GM19328 (cell line): Measurements from ENCODE around the gene BLOC1S1.

Experiments used
- ATAC-seq: cut with Tn5 transposase; IDR thresholded peaks from one replicate; pipeline ENCODE4 v1.9.1; 2021; ENCODE audit warnings: mild to moderate bottlenecking, moderate library complexity; ENCODE audit not compliant: unreplicated experiment

The BLOC1S1 gene

DNA sequence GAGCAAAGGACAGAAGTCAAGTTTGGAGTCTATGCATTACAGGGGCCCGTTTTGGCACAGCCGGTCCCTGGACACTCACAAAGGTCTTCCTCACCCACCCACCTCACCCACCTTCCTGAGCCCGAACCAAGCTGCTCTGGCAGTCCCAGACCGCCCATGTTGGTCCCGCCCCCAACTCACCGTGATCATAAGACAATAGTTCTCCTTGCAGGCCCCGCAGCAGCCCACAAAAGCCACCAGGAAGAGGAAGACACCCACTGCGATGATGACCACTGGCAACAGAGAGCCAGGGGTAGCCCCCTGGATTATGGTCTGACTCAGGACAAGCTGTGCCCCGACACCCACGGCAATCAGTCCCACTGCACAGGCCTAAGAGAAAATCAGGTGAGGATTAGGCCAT lies 11.1 kb downstream of the BLOC1S1 start:
- ATAC-seq: no peak

DNA sequence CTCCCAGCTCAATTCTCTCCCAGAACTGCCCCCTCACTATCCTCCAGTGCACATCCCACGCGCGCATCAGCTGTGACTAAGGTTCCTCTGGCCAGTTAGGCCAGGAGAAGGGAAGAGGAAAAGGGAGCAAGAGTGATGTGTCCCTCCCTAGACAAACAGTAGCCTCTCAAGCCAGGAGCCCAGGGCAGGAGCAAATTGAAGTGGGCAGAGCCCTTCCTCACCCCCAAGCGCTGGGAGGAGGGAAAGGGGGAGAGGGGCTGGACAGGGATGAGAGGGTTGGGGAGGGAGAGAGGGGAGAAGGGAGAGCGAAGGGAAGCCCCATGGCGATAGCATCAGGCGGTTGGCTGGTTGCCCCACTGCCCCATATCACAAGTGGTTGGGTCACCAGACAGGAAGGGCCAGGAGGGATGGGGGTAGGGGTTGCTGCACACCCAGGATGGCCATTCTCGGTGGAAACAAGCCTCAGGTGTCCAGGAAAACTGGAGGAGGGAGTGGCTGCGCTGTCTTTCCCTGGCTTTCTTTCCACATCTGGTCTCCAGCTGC lies 11.9 kb downstream of the BLOC1S1 start:
- no peak for ATAC-seq

GRCh38 chr12:55728186-55728938 lies 12.5 kb downstream of the BLOC1S1 start:
- peak; percentile 11 for ATAC-seq

DNA sequence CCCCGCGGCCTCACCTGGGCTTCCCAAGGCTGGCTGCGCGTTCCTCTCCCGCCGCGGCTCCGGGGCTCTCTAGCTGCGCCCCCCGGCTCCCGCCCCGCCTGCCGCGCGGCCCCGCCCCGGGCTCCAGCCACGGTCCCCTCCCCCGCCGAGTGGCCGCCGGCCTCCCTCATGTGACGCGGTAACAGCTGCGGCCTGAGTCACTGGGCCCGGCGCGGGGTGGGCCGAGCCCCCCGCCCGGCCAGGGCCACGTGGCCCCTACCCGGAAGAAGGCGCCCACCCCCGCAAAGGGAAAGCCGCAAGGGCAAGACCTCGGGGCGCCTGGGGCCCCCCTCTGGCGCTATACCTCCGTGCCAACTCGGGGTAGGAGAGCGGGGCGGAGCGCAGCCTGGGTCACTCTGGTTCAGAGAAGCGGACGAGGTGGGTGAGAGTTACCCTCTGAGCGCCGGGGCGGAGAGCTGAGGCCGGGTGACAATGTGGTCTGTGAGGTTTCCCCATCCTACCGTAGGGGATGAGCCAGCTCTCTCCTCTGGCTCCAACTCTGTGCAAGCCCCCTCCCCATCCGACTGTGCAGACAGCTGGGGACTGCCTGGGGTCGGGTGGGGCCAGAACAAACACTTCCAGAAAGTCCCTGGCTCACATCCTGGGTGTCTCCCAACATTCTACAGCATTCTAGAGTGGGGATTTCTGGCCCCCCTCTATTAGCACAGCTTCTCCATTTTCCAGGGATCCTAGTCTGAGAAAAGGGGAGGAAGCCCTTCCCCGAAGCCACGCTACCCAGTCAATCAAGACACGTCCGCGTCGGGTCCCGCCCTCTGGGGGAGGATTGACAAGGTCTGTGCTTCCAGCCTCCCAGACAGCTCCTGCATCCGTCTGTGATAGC lies 13.3 kb downstream of the BLOC1S1 start, which contains the start of gene CD63:
CD63 (minus strand) TSS at position 71 of the 880 bp plus-strand sequence. CDS start 668 bp downstream, outside the sequence.
- peak; percentile 48 for ATAC-seq

GRCh38 chr12:55729819-55730818 lies 14.3 kb downstream of the BLOC1S1 start:
- peak; percentile 33 for ATAC-seq

DNA sequence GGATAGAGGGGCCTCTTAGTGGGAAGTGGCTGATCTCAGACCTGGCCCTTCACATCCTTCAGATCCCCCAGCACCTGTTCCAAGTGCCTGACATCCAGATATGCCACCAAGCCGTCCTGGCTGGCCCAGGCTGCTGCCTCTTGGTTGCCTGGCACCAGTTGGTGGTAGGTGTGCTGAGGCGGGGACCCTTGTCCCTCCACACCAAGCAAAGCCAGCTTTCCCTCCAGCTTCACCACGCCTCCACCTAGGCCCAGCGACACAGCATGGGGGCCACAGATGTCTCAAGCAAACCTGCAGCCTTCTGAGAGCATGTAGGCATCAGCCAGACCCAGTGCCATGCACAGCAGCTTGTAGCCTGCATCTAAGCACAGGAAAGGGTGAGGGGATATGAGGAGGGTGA lies 16.4 kb downstream of the BLOC1S1 start:
- ATAC-seq: no peak

GRCh38 chr12:55733021-55733555 lies 17.2 kb downstream of the BLOC1S1 start:
- ATAC-seq: no peak

DNA sequence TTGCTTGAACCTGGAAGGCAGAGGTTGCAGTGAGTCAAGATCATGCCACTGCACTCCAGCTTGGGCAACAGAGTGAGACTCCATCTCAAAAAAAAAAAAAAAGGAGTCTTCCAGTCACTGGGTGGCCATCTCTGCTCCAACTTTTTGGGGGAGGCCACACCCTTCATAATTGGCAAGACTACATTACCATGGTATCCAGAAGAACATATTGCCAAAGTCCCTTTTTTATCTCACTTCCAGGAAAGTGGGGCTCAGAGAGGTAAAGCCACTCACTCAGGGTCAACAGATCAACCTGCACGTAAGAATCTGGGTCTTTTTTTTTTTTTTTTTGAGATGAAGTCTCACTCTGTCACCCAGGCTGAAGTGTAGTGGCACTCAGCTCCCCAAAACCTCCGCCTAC lies 18.0 kb downstream of the BLOC1S1 start:
- ATAC-seq: no peak

- ATAC-seq: no peak
Measured at GRCh38 chr12:55734595-55734994, 18.7 kb downstream of the BLOC1S1 start.

GRCh38 chr12:55736076-55736475 lies 20.2 kb downstream of the BLOC1S1 start:
- ATAC-seq: no peak

- no peak for ATAC-seq
Measured at GRCh38 chr12:55736780-55737580, 21.1 kb downstream of the BLOC1S1 start.

DNA sequence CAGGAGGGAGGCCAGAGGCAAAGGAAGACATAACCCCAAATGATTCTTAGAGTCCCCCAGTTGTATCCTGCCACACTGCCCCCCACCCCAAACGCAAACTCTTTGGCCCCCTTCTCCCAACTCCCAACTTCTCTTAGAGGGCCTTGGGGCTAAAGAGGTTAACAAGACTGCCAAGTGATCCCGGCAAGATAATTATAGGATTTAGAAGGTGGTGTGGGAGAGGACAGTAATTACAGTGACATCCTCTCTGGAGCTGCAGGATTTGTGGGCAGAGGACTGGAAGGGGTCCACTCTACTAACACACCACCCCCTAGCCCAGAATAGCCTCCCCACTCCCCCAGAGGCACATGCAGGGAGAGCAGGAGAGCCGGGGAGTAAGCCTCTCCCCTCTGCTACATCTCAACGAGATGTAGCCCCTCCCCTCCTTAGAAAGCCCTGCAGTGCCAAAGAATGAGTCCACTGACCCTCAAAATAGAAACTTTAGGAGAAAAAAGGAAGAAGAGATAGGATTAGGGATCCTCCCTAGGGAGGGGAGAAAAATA lies 21.8 kb downstream of the BLOC1S1 start:
- ATAC-seq: no peak

GRCh38 chr12:55738123-55739024 lies 22.5 kb downstream of the BLOC1S1 start:
- ATAC-seq: peak; percentile 80

GRCh38 chr12:55739025-55739378 lies 23.2 kb downstream of the BLOC1S1 start:
- ATAC-seq: no peak

DNA sequence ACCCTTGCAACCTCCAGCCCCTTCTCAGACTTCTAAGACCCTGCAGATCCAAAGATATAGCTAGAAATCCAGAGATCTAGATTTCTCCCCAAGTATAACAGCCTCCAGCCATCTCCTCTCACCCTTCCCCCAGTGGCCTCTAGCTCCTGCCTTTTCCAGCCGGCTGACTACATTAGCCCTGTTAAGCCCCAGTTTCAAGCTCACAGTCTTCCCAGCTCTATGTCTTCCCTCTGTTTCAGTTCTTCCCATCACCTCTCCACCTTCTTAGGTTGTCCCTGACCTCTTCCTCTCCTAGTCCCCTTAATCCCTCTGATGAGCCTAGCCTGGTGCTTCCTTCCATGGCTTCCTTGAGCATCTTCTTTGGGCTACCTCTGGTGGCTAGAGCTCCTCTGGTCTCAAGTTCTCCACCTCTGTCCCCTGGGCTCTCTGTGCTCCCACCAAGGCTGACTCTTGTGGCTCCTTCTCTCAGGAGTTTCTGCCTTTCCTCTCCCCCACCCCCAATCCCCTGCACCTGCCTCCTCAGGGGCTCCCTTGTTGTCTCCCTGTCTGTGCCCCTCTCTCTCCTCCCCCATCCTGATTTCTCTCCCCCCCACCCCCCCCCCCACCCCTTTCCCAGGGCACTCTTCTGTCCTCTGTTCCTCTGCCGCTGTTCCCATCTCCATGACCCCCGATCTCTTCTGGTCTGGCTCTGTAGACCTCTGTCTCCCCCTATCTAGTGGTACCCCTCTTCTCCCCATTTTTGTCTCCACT lies 26.3 kb downstream of the BLOC1S1 start:
- ATAC-seq: no peak

- peak; percentile 30 for ATAC-seq
Measured at GRCh38 chr12:55742719-55743405, 27.0 kb downstream of the BLOC1S1 start, which contains the start of gene GDF11. TSS of gene GDF11 (plus strand) at chr12:55743122. CDS start at chr12:55743317, 195 bp downstream.
